K562 (cell line): ENCODE data around the gene SLC25A21.

Experiments used
- CCNT2 ChIP-seq: IDR thresholded peaks from 2 replicates; pipeline ENCODE4 v1.6.1; 2011; ENCODE audit warnings: borderline replicate concordance, low read depth, mild to moderate bottlenecking, moderate library complexity, mixed read lengths, low read length; ENCODE audit not compliant: insufficient read length; ENCODE audit errors: extremely low read depth
- EZH2 ChIP-seq: IDR thresholded peaks from 2 replicates; pipeline ENCODE4 v1.6.1; 2012; ENCODE audit warnings: low read depth, mild to moderate bottlenecking, inconsistent platforms, low read length, borderline replicate concordance
- JUN ChIP-seq, 2 experiments: sonication (generic) in 1 of 2; formaldehyde crosslinking in 1 of 2; IDR thresholded peaks; 2 replicates each; pipeline versions ENCODE4 v1.6.1 to v1.8.0; 2012 to 2022; ENCODE audit warnings: borderline replicate concordance in 2 of 2, mild to moderate bottlenecking in 2 of 2, improper control_type of control experiment in 1 of 2, low read depth in 1 of 2, low read length in 1 of 2, missing genetic modification reagents in 1 of 2
- MAFG ChIP-seq: fragments of 450-650 bp; conservative IDR thresholded peaks from 2 replicates; pipeline ENCODE4 v1.6.1; 2016; ENCODE audit warnings: missing genetic modification characterization, missing compliant biosample characterization
- NRF1 ChIP-seq, 2 experiments: fragments of 450-650 bp; IDR thresholded peaks in 1 of 2; conservative IDR thresholded peaks in 1 of 2; 2 replicates each; pipeline ENCODE4 v1.6.1; 2014; ENCODE audit warnings: mild to moderate bottlenecking in 2 of 2
- ZNF224 ChIP-seq: sonication (generic); formaldehyde crosslinking; IDR thresholded peaks from 2 replicates; pipeline ENCODE4 v1.8.0; 2022; ENCODE audit warnings: mild to moderate bottlenecking, missing genetic modification reagents
- ZNF644 ChIP-seq: fragments of 200-800 bp; sonication (Bioruptor generic); IDR thresholded peaks from 2 replicates; pipeline ENCODE4 v1.6.1; 2016; ENCODE audit warnings: low read depth, missing genetic modification characterization, missing compliant biosample characterization
- TF ChIP-seq, protein P1 (sequence below), 3 experiments: IDR thresholded peaks in 2 of 3; conservative IDR thresholded peaks in 1 of 3; 2 replicates each; pipeline ENCODE4 v1.5.1; 2011 to 2012; ENCODE audit warnings: low read length in 3 of 3, mild to moderate bottlenecking in 3 of 3, control low read depth in 2 of 3, improper control_type of control experiment in 1 of 3, inconsistent platforms in 1 of 3, low read depth in 1 of 3, mixed read lengths in 1 of 3, moderate library complexity in 1 of 3; ENCODE audit not compliant: insufficient read depth in 2 of 3
- TF ChIP-seq, protein P2 (sequence below): sonication (generic); formaldehyde crosslinking; IDR thresholded peaks from 2 replicates; pipeline ENCODE4 v1.9.0; 2022; ENCODE audit warnings: mild to moderate bottlenecking, missing genetic modification reagents
- TF ChIP-seq, protein P3 (sequence below): fragments of 250-450 bp; sonication (Bioruptor Pico); IDR thresholded peaks from 2 replicates; pipeline ENCODE4 v1.5.0; 2021

DNA sequence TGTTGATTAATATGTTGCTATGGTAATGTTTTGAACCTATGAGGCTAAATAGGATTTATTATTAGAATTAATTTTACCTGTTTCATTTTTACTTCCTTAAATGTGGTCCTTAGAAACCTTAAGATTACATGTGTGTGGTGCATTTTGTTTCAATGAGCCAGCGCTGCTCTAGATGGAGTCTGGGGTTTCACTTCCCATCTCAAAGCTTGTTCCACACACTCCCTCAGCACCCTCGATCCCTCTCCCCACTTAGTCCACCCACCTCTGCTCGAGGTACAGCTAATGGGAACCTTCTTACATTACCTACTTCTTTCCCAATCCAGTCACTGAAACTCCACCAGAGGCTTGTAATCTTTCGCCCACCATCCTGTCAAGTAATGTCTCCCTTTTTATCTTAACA is 305.5 kb downstream of the SLC25A21 start:
- TF ChIP-seq, protein P1, sequence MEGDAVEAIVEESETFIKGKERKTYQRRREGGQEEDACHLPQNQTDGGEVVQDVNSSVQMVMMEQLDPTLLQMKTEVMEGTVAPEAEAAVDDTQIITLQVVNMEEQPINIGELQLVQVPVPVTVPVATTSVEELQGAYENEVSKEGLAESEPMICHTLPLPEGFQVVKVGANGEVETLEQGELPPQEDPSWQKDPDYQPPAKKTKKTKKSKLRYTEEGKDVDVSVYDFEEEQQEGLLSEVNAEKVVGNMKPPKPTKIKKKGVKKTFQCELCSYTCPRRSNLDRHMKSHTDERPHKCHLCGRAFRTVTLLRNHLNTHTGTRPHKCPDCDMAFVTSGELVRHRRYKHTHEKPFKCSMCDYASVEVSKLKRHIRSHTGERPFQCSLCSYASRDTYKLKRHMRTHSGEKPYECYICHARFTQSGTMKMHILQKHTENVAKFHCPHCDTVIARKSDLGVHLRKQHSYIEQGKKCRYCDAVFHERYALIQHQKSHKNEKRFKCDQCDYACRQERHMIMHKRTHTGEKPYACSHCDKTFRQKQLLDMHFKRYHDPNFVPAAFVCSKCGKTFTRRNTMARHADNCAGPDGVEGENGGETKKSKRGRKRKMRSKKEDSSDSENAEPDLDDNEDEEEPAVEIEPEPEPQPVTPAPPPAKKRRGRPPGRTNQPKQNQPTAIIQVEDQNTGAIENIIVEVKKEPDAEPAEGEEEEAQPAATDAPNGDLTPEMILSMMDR (IDR thresholded peaks at IDR 0.05 in 2 of 3, conservative IDR thresholded peaks at IDR 0.05 in 1 of 3; ENCODE audit: insufficient read depth in 2 of 3, low read depth in 1 of 3, low read length in 3 of 3), result no peak
- TF ChIP-seq, protein P2, sequence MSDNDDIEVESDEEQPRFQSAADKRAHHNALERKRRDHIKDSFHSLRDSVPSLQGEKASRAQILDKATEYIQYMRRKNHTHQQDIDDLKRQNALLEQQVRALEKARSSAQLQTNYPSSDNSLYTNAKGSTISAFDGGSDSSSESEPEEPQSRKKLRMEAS (CRISPR knock-in tag), result no peak
- no peak for TF ChIP-seq JUN (IDR thresholded peaks at IDR 0.05; ENCODE audit: borderline replicate concordance, low read depth, low read length)
- TF ChIP-seq JUN (CRISPR knock-in tag; IDR thresholded peaks at IDR 0.05; ENCODE audit: borderline replicate concordance), result no peak
- TF ChIP-seq CCNT2, result no peak
- TF ChIP-seq, protein P3, sequence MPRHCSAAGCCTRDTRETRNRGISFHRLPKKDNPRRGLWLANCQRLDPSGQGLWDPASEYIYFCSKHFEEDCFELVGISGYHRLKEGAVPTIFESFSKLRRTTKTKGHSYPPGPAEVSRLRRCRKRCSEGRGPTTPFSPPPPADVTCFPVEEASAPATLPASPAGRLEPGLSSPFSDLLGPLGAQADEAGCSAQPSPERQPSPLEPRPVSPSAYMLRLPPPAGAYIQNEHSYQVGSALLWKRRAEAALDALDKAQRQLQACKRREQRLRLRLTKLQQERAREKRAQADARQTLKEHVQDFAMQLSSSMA (CRISPR knock-in tag), result no peak
- TF ChIP-seq ZNF644 (tag), result no peak
- no peak for TF ChIP-seq EZH2
- TF ChIP-seq MAFG, result no peak
- no peak for TF ChIP-seq ZNF224
- TF ChIP-seq NRF1 (conservative IDR thresholded peaks at IDR 0.05 in 1 of 2, IDR thresholded peaks at IDR 0.05 in 1 of 2), result no peak
